Muscle layer of colon (tissue), 2 donors: Measurements from ENCODE around the gene HK1.

ENCODE experiments used
- H3K27ac ChIP-seq: one replicate; pipeline ENCODE4 v1.7.0; 2013; ENCODE audit warnings: low read depth, mild to moderate bottlenecking, low read length, moderate library complexity
- H3K27me3 ChIP-seq, 2 donors: one replicate each; pipeline ENCODE4 v1.7.0; 2013; ENCODE audit warnings: low read length in 2 of 2, mild to moderate bottlenecking in 2 of 2; ENCODE audit not compliant: insufficient read depth in 2 of 2, control insufficient read depth in 1 of 2
- H3K36me3 ChIP-seq: one replicate; pipeline ENCODE4 v1.7.0; 2013; ENCODE audit warnings: mild to moderate bottlenecking, low read length; ENCODE audit not compliant: insufficient read depth
- H3K4me1 ChIP-seq: one replicate; pipeline ENCODE4 v1.7.0; 2013; ENCODE audit warnings: mild to moderate bottlenecking, low read length; ENCODE audit not compliant: insufficient read depth
- H3K4me3 ChIP-seq, 2 donors: one replicate each; pipeline ENCODE4 v1.7.0; 2013; ENCODE audit warnings: low read length in 2 of 2, low read depth in 1 of 2, mild to moderate bottlenecking in 1 of 2, moderate library complexity in 1 of 2
- H3K9ac ChIP-seq: one replicate; pipeline ENCODE4 v1.7.0; 2013; ENCODE audit warnings: low read length
- H3K9me3 ChIP-seq: one replicate; pipeline ENCODE4 v1.7.0; 2013; ENCODE audit warnings: mild to moderate bottlenecking, low read length
- donor health status: abdominal sarcoma.
- donor health status: Adenocarcinoma of cecum.

Gene HK1

GRCh38 chr10:69352569-69353264, 74.4 kb downstream of the HK1 start:
- Histone ChIP-seq H3K27me3 (no peaks in the 10 kb centered on the region), H3K4me3 (no peak overlapping the region), H3K9me3 (no peaks in the 10 kb centered on the region), H3K36me3 (peaks cover 5% of the 10 kb centered on the region), H3K9ac (no peak overlapping the region), H3K27ac (no peak overlapping the region), H3K4me1 (peaks cover 7% of the 10 kb centered on the region)

DNA sequence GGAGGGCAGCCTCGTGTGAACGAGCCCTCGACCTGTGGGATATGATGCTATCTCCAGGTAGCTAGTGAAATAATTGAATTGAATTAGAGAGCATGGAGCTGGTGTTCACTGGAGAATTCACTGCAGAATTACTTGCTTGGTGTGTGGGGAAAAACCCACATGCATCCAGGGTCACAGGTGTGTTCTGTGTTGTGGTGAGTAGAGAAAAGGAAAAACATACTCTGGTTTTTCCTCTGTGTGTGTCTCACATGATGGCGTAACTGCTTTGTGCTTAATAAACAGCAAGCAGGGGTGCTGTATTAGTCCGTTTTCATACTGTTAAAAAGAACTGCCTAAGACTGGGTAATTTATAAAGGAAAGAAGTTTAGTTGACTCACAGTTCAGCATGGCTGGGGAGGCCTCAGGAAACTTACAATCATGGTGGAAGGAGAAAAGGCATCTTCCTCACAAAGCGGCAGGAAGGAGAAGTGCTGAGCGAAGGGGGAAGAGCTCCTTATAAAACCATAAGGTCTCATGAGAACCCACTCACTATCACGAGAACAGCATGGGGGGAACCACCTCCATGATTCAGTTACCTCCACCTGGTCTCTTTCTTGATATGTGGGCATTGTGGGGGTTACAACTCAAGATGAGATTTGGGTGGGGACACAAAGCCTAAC, 75.8 kb downstream of the HK1 start:
- H3K27ac ChIP-seq: no peak overlapping the region
- H3K4me1 ChIP-seq: peaks cover 3% of the 10 kb centered on the region
- no peak overlapping the region for H3K9ac ChIP-seq
- H3K4me3 ChIP-seq: no peak overlapping the region
- H3K36me3 ChIP-seq: peaks cover 5% of the 10 kb centered on the region
- H3K27me3 ChIP-seq: no peaks in the 10 kb centered on the region
- H3K9me3 ChIP-seq: no peaks in the 10 kb centered on the region

DNA sequence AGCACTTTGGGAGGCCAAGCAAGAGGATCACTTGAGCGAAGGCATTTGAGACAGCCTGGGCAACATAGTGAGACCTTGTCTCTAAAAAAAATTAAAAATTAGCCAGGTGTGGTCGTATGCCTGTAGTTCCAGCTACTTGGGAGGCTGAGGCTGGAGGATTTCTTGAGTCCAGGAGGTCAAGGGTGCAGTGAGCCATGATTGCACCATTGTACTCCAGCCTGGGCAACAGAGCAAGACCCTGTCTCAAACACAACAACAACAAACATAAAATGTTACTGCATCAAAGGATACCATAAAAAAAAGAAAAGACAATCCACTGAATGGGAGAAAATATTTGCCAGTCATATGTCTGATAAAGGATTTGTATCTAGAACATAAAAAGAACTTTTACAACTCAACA, 77.9 kb downstream of the HK1 start:
- no peak overlapping the region for H3K27ac ChIP-seq
- no peak overlapping the region for H3K4me3 ChIP-seq
- H3K4me1 ChIP-seq: peaks cover 21% of the 10 kb centered on the region
- H3K27me3 ChIP-seq: no peaks in the 10 kb centered on the region
- no peaks in the 10 kb centered on the region for H3K36me3 ChIP-seq
- no peaks in the 10 kb centered on the region for H3K9me3 ChIP-seq
- no peak overlapping the region for H3K9ac ChIP-seq

GRCh38 chr10:69358148-69358795, 80.0 kb downstream of the HK1 start:
- Histone ChIP-seq H3K9me3 (no peaks in the 10 kb centered on the region), H3K4me1 (peaks cover 28% of the 10 kb centered on the region), H3K9ac (no peak overlapping the region), H3K27me3 (no peaks in the 10 kb centered on the region), H3K36me3 (no peaks in the 10 kb centered on the region), H3K4me3 (no peak overlapping the region), H3K27ac (peak overlapping the region; percentile 7)

DNA sequence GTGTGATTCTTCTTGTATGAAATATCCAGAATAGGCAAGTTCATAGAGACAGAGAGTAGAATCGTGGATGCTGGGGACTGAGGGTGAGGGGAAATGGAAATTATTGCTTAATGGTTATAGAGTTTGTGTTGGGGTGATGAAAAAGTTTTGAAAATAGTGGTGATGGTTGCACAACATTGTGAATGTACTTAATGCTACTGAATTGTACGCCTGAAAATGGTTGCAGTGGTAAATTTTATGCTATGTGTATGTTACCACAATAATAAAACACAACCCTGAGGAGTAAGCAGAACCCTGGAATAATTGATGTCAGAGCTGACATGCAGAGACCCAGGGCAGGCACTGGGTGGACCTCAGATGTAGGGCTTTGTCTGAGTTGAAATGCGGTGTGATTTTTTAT, 80.9 kb downstream of the HK1 start:
- Histone ChIP-seq H3K9me3 (no peaks in the 10 kb centered on the region), H3K4me3 (no peak overlapping the region), H3K36me3 (peaks cover 2% of the 10 kb centered on the region), H3K9ac (no peak overlapping the region), H3K27ac (peak overlapping the region; percentile 13), H3K4me1 (peaks cover 28% of the 10 kb centered on the region), H3K27me3 (no peaks in the 10 kb centered on the region)

- Histone ChIP-seq H3K36me3 (peaks cover 6% of the 10 kb centered on the region), H3K27me3 (no peaks in the 10 kb centered on the region), H3K9me3 (no peaks in the 10 kb centered on the region), H3K4me1 (peaks cover 28% of the 10 kb centered on the region), H3K27ac (peak overlapping the region; percentile 13), H3K9ac (no peak overlapping the region), H3K4me3 (no peak overlapping the region)
Observed at GRCh38 chr10:69359594-69359993, 81.3 kb downstream of the HK1 start.

- H3K36me3 ChIP-seq: peaks cover 13% of the 10 kb centered on the region
- H3K27me3 ChIP-seq: no peaks in the 10 kb centered on the region
- H3K27ac ChIP-seq: peak overlapping the region; percentile 85
- no peak overlapping the region for H3K4me3 ChIP-seq
- H3K9me3 ChIP-seq: no peaks in the 10 kb centered on the region
- H3K9ac ChIP-seq: no peak overlapping the region
- peaks cover 28% of the 10 kb centered on the region for H3K4me1 ChIP-seq
Observed at GRCh38 chr10:69360485-69361302, 82.4 kb downstream of the HK1 start.

DNA sequence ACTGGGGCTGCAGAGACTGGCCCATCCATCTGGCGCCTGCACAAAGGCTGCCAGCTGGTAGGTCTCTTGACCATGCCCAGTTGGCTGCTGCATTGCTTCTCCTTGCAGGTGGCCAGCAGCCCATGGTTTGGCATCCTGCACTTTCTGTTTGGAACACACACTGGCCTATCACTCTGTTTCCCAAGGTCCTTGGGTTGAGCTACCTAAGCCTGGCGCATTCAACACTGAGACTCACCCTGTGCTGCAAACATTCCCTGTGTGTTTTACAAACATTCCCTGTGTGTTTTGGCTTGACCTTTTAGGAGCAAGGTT, 83.0 kb downstream of the HK1 start:
- no peaks in the 10 kb centered on the region for H3K27me3 ChIP-seq
- peak overlapping the region; percentile 85 for H3K27ac ChIP-seq
- H3K9me3 ChIP-seq: no peaks in the 10 kb centered on the region
- peaks cover 19% of the 10 kb centered on the region for H3K36me3 ChIP-seq
- no peak overlapping the region for H3K4me3 ChIP-seq
- H3K4me1 ChIP-seq: peaks cover 28% of the 10 kb centered on the region
- H3K9ac ChIP-seq: no peak overlapping the region

DNA sequence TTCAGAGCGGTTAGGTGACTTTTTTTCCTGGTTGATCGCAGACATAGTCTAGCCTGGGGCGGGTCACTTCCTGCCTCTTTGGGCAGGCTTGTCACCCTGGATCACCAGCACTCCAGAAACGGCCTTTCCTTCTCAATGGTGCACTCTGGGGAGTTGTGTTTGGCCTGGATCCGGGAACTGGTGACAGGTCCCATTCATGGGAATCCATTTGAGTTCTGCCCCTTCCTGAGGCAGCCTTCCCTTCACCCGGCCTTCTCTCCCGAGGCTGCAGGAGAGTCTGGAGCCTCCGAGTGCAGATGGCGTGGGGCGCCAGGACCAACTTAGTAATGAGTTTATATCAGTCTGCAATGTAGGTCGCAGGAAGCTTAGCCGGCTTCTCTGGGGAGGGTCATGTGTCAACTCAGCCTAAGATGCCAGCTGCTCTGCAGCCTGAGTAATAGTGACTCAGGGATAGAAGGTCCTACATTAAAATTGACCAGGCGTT, 84.2 kb downstream of the HK1 start:
- Histone ChIP-seq H3K9me3 (no peaks in the 10 kb centered on the region), H3K27ac (no peak overlapping the region), H3K36me3 (peaks cover 31% of the 10 kb centered on the region), H3K27me3 (no peaks in the 10 kb centered on the region), H3K4me3 (no peak overlapping the region), H3K4me1 (peaks cover 34% of the 10 kb centered on the region), H3K9ac (no peak overlapping the region)

DNA sequence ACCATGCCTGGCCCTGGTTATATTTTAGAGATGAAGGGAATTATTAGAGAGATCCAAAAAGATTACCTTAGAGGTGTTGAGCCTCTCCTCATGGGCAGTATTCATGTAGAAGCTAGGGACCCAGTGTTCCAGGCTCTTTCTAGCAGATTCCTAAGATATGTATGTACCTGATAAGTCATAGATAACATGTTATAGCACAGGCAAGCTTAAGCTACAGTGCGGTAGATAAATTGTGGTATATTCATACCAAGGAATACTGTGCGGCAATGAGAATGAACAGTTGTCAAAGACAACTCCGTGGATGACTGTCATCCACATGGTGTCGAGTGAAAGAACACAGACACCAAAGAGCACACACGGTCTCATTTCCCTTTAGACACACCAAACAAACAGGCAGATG, 85.4 kb downstream of the HK1 start:
- no peak overlapping the region for H3K4me3 ChIP-seq
- no peak overlapping the region for H3K27ac ChIP-seq
- peaks cover 34% of the 10 kb centered on the region for H3K4me1 ChIP-seq
- H3K9ac ChIP-seq: no peak overlapping the region
- peaks cover 31% of the 10 kb centered on the region for H3K36me3 ChIP-seq
- no peaks in the 10 kb centered on the region for H3K9me3 ChIP-seq
- H3K27me3 ChIP-seq: no peaks in the 10 kb centered on the region

DNA sequence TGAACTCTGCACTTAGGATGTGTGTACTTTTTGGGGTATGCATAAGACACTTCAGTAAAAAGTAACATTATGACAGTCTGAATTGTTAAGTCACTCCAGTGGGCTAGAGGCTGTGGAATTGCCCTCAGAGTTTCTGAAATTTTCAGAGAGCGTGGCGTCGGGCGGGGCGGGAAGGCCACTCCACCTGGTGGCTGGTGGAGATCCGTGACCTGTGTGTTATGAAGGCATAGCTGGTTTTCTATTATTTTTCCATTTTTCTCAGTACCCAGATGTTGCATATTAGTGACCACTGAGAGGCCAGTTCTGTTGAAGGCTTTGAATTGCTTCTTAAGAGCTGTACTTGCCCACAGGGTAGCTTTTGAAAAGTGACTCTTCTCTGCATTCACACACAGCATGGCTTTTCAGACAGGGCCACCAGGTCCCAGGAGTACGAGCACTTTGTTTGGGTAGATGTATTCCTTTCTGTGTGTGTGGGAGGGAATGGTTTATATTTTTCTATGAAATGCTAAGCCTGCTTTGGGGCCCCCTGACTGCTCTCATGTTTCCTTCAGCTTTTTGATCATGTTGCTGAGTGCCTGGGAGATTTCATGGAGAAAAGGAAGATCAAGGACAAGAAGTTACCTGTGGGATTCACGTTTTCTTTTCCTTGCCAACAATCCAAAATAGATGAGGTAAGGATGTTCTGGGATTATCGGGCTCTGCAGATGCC, 86.1 kb downstream of the HK1 start:
- H3K9ac ChIP-seq: no peak overlapping the region
- no peaks in the 10 kb centered on the region for H3K27me3 ChIP-seq
- no peak overlapping the region for H3K4me3 ChIP-seq
- peaks cover 38% of the 10 kb centered on the region for H3K36me3 ChIP-seq
- no peaks in the 10 kb centered on the region for H3K9me3 ChIP-seq
- peaks cover 31% of the 10 kb centered on the region for H3K4me1 ChIP-seq
- H3K27ac ChIP-seq: no peak overlapping the region
